GM21723 (cell line): Measurements from ENCODE around the gene MOB3B.
"Not testable (repeated sequence)": the region's sequence is repeated elsewhere in the genome, so short reads cannot be mapped to it uniquely, and the experiment has no call there.

Source experiments
- ATAC-seq: cut with Tn5 transposase; IDR thresholded peaks from one replicate; pipeline ENCODE4 v1.9.1; 2021; ENCODE audit warnings: mild to moderate bottlenecking, moderate library complexity; ENCODE audit not compliant: unreplicated experiment

MOB3B gene

GRCh38 chr9:27482709-27483108, 46.9 kb downstream of the MOB3B start:
- no peak for ATAC-seq

GRCh38 chr9:27478322-27478721, 51.3 kb downstream of the MOB3B start:
- no peak for ATAC-seq

DNA sequence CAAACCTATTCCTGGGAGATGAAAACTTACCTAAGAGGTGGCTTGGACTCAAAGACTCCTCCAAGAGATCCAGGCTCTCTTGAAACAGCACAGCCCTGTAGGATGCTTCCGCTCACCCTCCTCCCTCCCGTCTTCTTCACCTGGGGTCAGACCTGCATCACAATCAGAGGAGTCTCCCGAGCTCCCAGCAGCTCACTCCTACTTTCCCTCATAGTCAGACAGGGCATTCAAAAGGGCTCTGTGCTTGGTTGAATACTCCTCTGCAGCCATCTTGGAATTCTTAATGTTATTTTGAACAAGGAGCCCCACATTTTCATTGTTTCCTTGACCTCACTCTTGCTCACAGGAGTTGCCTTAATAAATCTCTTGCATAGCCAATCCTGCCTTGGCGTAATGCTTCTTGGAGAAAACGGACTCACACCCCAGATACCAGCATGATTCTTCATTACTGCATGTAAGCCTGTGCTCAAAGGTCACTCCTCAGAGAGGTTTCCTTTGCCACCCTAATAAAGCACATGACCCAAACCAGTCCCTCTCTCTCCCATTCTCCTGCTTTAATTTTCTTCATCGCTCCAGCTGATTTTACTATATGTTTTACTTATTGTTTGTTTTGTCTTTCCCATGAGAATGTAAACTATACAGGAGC, 52.6 kb downstream of the MOB3B start:
- ATAC-seq, result no peak

- no peak for ATAC-seq
Measured at GRCh38 chr9:27475057-27475595, 54.5 kb downstream of the MOB3B start.

- ATAC-seq, result no peak
Measured at GRCh38 chr9:27474305-27474704, 55.3 kb downstream of the MOB3B start.

GRCh38 chr9:27473111-27473529, 56.5 kb downstream of the MOB3B start:
- no peak for ATAC-seq

DNA sequence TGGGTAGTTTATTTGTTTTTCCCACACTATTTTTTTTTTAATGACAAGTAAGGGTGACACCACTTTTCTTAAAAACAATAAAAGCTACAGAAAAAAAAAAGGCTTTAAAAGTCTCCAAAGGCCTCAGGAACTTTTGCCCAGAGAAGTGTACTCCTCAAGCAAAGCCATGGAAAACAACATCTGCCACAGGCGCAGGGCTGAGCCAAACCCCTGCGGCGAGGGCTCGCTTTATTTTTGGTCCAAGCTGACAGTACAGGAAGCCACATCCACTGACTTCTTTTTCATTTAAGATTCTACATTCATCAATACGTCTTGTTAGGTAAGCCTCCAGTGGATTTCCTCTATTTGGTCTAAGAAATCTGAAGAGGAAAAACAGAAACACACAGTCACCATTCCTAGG, 57.4 kb downstream of the MOB3B start:
- ATAC-seq, result no peak

GRCh38 chr9:27471789-27472188, 57.8 kb downstream of the MOB3B start:
- ATAC-seq, result no peak

GRCh38 chr9:27471366-27471765, 58.2 kb downstream of the MOB3B start:
- ATAC-seq, result no peak

GRCh38 chr9:27470291-27470856, 59.2 kb downstream of the MOB3B start:
- ATAC-seq, result no peak

GRCh38 chr9:27469550-27469949, 60.1 kb downstream of the MOB3B start:
- no peak for ATAC-seq

DNA sequence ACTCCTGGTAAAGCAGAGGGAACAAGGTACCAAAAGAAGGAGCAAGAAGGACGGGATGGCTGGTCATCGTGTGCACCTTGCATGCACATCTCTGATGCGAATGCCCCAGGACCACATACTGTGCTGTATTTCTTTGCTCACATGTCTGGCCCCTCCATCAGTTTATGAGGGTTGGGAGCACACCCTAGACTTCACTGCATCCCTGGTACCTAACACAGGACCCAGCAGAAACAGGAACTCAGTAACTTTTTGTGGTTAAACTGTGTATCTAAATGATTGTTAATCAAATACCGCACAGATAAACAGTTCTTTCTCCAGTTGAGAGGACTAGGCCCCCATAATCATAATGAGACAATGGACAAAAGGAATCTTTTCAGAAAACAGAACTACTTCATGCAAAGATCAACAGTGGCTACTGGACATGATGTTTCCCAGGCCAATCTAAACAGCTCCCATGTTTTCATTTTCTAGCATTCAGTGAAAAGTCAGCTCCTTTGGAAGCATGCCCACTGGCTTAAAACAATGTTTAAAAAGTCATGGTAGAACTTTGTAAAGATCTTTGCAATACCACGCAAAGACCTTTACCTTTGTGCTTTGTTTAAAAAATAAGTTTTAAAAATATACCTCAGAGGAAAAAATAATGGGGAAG, 61.0 kb downstream of the MOB3B start:
- no peak for ATAC-seq

- ATAC-seq, result no peak
Measured at GRCh38 chr9:27468000-27468399, 61.6 kb downstream of the MOB3B start.

DNA sequence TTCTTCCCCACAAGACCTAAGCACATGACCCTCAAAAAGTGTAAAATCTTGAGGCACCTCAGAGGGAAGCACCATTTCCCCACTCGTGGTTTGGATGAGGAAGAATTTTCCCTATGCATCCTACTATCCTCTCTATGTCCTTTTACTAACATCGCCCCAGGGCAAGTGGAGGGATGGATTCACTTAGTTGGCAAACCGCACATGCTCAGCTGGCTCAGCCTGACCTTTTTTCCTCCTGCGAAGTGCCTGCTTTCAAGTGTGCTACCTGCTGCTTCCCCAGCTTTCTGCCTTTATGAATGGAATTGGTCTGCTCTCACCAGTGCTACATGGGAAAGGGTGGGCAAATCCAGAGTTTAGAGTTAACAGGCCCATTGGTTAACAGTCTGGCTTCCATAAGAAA, 62.1 kb downstream of the MOB3B start:
- ATAC-seq, result no peak

GRCh38 chr9:27466516-27466915, 63.1 kb downstream of the MOB3B start:
- ATAC-seq, result not testable (repeated sequence)

GRCh38 chr9:27464950-27465349, 64.7 kb downstream of the MOB3B start:
- ATAC-seq, result not testable (repeated sequence)

- no peak for ATAC-seq
Measured at GRCh38 chr9:27462846-27463245, 66.8 kb downstream of the MOB3B start.

DNA sequence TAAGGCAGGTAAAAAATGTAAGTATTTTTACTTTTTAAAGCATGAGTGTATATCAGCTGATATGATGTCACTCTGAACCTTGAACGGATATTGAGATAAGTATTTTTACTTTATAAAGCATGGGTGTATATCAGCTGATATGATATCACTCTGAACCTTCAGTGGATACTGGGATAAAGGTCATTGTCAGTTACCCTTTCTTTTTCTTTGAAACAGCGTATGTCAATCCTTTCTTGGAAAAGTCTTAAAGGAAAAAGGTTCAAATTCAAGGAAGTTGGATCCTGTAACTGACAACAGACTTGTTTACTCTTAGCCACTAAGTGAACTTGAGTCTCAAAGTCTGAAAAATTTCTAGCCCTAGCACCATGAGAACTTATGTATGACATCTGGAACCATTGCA, 67.2 kb downstream of the MOB3B start:
- ATAC-seq, result no peak

DNA sequence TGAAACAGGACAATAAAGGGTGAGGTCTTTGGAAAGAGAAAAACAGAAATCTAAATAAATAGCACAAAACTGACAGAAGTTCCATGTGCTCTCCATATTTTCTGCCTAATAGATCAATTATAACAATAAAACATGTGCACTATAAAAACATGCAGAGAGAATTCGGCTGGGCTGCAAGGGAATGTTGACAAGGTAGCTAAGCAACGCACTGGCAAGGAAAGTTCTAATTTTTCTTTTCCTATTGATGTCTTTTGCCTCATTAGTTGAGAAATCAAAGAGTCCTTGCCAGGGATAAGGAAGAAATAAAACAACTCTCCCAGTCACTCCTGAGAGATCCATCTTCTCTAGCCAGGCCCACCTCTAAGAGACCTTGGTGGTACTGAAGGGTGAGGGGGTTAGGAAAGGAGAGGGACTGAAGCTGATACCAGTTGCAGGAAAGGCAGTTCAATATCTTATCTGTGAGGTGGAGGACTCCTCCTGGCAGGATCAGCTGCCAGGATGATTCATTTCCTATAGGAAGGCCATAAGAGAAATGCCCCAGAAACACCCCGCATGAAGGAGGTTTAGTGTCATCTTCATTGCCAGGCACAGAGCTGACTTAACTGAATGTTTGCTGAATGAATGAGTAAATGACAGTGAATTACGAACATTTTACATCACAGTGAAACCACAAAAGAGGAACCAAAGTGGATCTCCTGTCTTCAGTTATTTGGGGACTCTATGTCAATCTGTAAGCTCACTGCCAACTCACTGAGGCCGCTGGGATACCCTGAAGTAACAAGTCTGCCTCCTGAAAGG, 69.2 kb downstream of the MOB3B start:
- ATAC-seq, result peak; percentile 92

GRCh38 chr9:27457445-27457844, 72.2 kb downstream of the MOB3B start:
- no peak for ATAC-seq

- no peak for ATAC-seq
Measured at GRCh38 chr9:27453860-27454553, 75.6 kb downstream of the MOB3B start.
